Loucy (cell line): ENCODE results near the gene CLK4.

Experiments
- H2AFZ ChIP-seq: fragments of 200-600 bp; sonication (generic); 2 replicates; pipeline ENCODE4 v1.6.0; 2016; ENCODE audit warnings: antibody characterized with exemption, mild to moderate bottlenecking, low read length, moderate library complexity
- H3F3A ChIP-seq: fragments of 200-600 bp; 2 replicates; pipeline ENCODE4 v1.6.0; 2016; ENCODE audit warnings: antibody characterized with exemption, low read depth, mild to moderate bottlenecking
- H3K27me3 ChIP-seq: fragments of 200-600 bp; sonication (generic); 2 replicates; pipeline ENCODE4 v1.6.1; 2014; ENCODE audit warnings: low read length, mild to moderate bottlenecking; ENCODE audit not compliant: insufficient read depth, poor library complexity, severe bottlenecking
- H3K36me3 ChIP-seq: fragments of 200-600 bp; sonication (generic); 2 replicates; pipeline ENCODE4 v1.6.1; 2016; ENCODE audit warnings: low read length; ENCODE audit not compliant: insufficient read depth
- H3K4me1 ChIP-seq: fragments of 200-600 bp; sonication (generic); 2 replicates; pipeline ENCODE4 v1.5.1; 2014; ENCODE audit warnings: low read length, mild to moderate bottlenecking; ENCODE audit not compliant: insufficient read depth, poor library complexity, severe bottlenecking
- H3K4me2 ChIP-seq: fragments of 200-600 bp; sonication (generic); 2 replicates; pipeline ENCODE4 v1.6.0; 2014; ENCODE audit warnings: antibody characterized with exemption, low read length, low read depth, mild to moderate bottlenecking; ENCODE audit not compliant: poor library complexity, severe bottlenecking
- H3K4me3 ChIP-seq: fragments of 200-600 bp; sonication (generic); 2 replicates; pipeline ENCODE4 v1.5.1; 2014; ENCODE audit warnings: low read length, mild to moderate bottlenecking, mixed read lengths; ENCODE audit not compliant: poor library complexity, severe bottlenecking
- H3K79me2 ChIP-seq: fragments of 200-600 bp; sonication (generic); 2 replicates; pipeline ENCODE4 v1.6.1; 2014; ENCODE audit warnings: low read length; ENCODE audit not compliant: insufficient read depth
- H3K9ac ChIP-seq: fragments of 200-600 bp; sonication (generic); 2 replicates; pipeline ENCODE4 v1.6.0; 2014; ENCODE audit warnings: mild to moderate bottlenecking, low read depth, low read length, moderate library complexity; ENCODE audit not compliant: poor library complexity, severe bottlenecking
- H3K9me2 ChIP-seq: fragments of 200-600 bp; sonication (generic); replicated peaks from 2 replicates; pipeline ENCODE4 v1.6.1; 2016; ENCODE audit warnings: low read depth, low read length, mixed read lengths
- H3K9me3 ChIP-seq: fragments of 200-600 bp; sonication (generic); 2 replicates; pipeline ENCODE4 v1.6.1; 2014; ENCODE audit warnings: mild to moderate bottlenecking, antibody characterized with exemption, low read length, low read depth; ENCODE audit not compliant: insufficient read depth
- H4K20me1 ChIP-seq: fragments of 200-600 bp; sonication (generic); 2 replicates; pipeline ENCODE4 v1.6.0; 2014; ENCODE audit warnings: antibody characterized with exemption, low read length, mild to moderate bottlenecking; ENCODE audit not compliant: insufficient read depth, poor library complexity, severe bottlenecking
- CTCF ChIP-seq: fragments of 200-600 bp; sonication (generic); conservative IDR thresholded peaks from 2 replicates; pipeline ENCODE4 v1.5.1; 2014; ENCODE audit warnings: mild to moderate bottlenecking, antibody characterized with exemption, low read length
- EZH2phosphoT487 ChIP-seq: fragments of 200-600 bp; IDR thresholded peaks from 2 replicates; pipeline ENCODE4 v1.6.1; 2018; ENCODE audit warnings: antibody characterized with exemption, mild to moderate bottlenecking, moderate library complexity, borderline replicate concordance

Gene CLK4

GRCh38 chr5:178644826-178645545 lies 18.1 kb upstream of the CLK4 start:
- Histone ChIP-seq H4K20me1 (no peaks in the 10 kb centered on the region), H3F3A (no peaks in the 10 kb centered on the region), H3K4me3 (no peak overlapping the region), H3K4me1 (no peaks in the 10 kb centered on the region), H3K9me2 (no peaks in the 10 kb centered on the region), H3K9ac (no peak overlapping the region), H2AFZ (no peak overlapping the region), H3K27me3 (no peaks in the 10 kb centered on the region), H3K4me2 (no peak overlapping the region), H3K79me2 (no peaks in the 10 kb centered on the region), H3K9me3 (no peaks in the 10 kb centered on the region), H3K36me3 (no peaks in the 10 kb centered on the region)
- TF ChIP-seq EZH2phosphoT487, result no peak
- TF ChIP-seq CTCF, result no peak

GRCh38 chr5:178642351-178642909 lies 15.6 kb upstream of the CLK4 start:
- Histone ChIP-seq H3K27me3 (no peaks in the 10 kb centered on the region), H3K4me2 (no peak overlapping the region), H3K4me3 (no peak overlapping the region), H3K79me2 (no peaks in the 10 kb centered on the region), H3K36me3 (no peaks in the 10 kb centered on the region), H3K9ac (no peak overlapping the region), H3K9me2 (no peaks in the 10 kb centered on the region), H3K9me3 (no peaks in the 10 kb centered on the region), H3K4me1 (no peaks in the 10 kb centered on the region), H2AFZ (no peak overlapping the region), H3F3A (no peaks in the 10 kb centered on the region), H4K20me1 (no peaks in the 10 kb centered on the region)
- no peak for TF ChIP-seq CTCF
- TF ChIP-seq EZH2phosphoT487, result no peak

- Histone ChIP-seq H3K4me2 (no peak overlapping the region), H3K4me3 (no peak overlapping the region), H3K9me2 (no peaks in the 10 kb centered on the region), H3K79me2 (no peaks in the 10 kb centered on the region), H3F3A (no peaks in the 10 kb centered on the region), H3K27me3 (no peaks in the 10 kb centered on the region), H4K20me1 (no peaks in the 10 kb centered on the region), H3K4me1 (no peaks in the 10 kb centered on the region), H3K36me3 (no peaks in the 10 kb centered on the region), H3K9ac (no peak overlapping the region), H2AFZ (no peak overlapping the region), H3K9me3 (no peaks in the 10 kb centered on the region)
- TF ChIP-seq CTCF, result no peak
- no peak for TF ChIP-seq EZH2phosphoT487
These were observed 14.9 kb upstream of the CLK4 start for GRCh38 chr5:178641711-178642110.
